Fibroblast of peridontal ligament (primary cell): ENCODE results near the gene CAPN5.
A peak's percentile ranks its signal among the peaks of the same experiment; 100 is the strongest.

Experiments used
- DNase-seq: peaks from one replicate; pipeline ENCODE4 v3.0.0-alpha.2; 2010; ENCODE audit errors: extremely low read depth

The CAPN5 gene

DNA sequence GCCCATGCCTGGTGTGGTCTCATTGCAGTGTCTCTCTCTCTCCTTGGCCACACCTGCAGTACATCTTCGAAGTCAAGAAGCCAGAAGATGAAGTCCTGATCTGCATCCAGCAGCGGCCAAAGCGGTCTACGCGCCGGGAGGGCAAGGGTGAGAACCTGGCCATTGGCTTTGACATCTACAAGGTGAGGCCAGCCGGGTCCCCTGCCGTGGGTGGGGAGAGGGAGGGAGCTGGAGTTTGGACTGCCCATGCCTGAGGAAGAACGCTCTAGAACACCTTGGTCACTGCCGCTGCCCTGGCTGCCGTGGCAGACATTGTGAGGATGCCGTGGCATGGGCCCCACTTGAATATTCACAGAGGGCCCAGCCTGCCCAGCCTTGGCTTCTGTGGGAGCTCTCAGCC is 52.2 kb downstream of the CAPN5 start:
- DNase-seq = no peak

DNA sequence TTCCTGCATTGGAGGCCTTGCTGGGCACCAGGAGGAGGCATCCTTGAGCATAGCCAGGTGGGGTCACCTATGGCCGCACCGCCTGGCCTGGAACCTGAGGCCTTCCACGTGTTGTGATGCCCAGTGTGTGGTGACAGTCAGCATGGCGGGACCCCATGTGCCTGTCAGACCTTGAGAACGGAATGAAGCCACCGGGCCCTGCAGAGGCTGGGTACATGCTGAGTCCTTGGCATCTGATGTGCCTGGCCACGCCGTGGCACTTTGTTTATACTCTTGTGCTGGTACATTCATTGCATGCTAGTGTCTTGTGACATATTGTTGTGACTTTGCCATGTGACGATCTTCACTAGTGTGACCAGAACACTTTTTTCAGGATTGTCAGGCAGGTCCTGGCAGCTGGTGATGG is 52.8 kb downstream of the CAPN5 start:
- DNase-seq = no peak

DNA sequence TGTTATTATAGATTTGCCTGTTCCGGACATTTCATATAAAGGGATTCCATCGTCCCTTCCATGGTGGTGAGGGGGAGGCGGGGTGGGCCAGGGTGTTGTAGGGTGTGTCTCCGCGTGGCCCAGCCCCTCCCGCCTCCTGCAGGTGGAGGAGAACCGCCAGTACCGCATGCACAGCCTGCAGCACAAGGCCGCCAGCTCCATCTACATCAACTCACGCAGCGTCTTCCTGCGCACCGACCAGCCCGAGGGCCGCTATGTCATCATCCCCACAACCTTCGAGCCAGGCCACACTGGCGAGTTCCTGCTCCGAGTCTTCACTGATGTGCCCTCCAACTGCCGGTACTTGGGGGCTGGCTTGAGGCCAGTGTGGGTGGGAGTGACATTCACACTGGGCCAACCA is 53.8 kb downstream of the CAPN5 start:
- DNase-seq = no peak

- no peak for DNase-seq
These were observed 54.4 kb downstream of the CAPN5 start for GRCh38 chr11:77121096-77121640.

DNA sequence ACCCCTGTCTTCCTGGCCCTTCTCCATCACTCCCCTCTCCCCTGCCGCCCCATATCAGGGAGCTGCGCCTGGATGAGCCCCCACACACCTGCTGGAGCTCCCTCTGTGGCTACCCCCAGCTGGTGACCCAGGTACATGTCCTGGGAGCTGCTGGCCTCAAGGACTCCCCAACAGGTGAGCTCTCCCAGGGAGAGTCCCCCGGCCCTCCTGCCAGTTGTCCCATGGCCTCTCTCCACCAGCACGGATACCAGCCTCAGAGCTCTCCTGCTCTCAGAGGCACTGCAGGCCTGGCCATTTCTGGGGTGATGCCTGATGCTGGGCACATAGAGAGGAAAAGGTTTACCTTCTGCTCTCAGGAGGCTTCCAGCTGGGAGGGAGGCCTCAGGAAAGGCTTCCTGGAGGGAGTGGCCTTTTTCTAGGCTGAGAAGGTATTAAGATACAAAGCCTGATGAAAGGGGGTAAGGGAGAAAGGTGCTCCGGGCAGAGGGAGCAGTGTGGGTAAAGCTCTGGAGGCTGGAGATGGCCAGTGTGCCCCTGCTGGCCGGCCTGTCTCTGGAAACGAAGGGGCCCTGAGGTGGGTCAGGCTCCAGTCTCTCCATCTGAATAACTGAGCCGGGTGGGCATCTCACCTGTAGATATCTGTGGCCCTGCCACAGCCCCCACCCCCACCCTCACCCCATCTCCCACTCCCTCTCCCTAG is 55.3 kb downstream of the CAPN5 start:
- DNase-seq = no peak

GRCh38 chr11:77122576-77123212 is 55.9 kb downstream of the CAPN5 start:
- no peak for DNase-seq

GRCh38 chr11:77123591-77123990 is 56.8 kb downstream of the CAPN5 start:
- no peak for DNase-seq

GRCh38 chr11:77124041-77124440 is 57.3 kb downstream of the CAPN5 start:
- DNase-seq = no peak

GRCh38 chr11:77124488-77124887 is 57.7 kb downstream of the CAPN5 start:
- DNase-seq = no peak

DNA sequence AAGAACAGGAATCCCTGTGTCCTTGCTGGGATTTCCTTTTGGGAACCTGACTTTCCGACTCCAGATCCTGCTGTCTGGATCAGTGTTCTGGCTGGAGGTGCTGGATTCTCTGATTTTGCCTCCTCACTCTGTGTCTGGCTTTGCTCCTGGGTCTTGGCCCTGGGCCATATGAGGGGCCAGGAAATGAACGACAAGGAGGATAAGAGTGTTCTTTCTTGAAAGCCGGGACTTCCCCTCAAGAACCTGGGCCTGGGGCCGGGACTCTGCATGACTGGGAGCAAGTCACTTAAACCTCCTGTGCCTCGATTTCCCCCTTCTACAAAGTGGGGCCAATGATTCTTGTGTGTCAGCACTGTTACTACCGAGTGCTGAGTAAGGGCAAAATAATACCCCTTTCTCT is 58.4 kb downstream of the CAPN5 start:
- DNase-seq = no peak

- no peak for DNase-seq
These were observed 58.9 kb downstream of the CAPN5 start for GRCh38 chr11:77125695-77126094.

DNA sequence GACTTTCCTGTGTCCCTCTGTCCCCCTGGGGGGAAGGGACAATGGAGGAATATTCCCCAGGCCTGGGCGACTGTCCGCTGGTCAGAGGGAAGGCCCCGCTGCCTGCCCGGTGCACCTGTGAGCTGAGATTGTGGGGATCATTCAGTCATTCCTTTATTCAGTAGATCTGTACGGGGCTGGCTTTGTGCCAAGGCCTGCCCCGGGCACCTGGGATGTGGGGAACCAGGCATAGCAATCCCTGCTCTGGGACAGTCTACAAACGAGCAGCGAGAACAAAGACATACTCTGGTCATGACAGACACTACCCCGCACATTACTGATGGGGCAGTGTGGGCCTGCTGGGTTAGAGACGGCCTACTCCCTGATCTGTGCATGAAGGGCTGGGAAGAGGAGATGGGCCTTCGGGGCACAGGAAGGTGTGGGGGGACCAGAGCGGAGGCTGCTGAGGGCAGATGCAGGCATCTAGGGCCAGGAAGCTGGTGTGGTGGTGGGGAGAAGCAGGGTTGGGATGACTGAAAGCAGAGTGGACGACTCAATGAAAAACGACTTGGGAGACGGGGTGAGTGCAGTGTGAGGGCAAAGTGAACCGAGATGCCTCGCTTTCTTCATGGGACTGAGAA is 59.5 kb downstream of the CAPN5 start:
- no peak for DNase-seq

DNA sequence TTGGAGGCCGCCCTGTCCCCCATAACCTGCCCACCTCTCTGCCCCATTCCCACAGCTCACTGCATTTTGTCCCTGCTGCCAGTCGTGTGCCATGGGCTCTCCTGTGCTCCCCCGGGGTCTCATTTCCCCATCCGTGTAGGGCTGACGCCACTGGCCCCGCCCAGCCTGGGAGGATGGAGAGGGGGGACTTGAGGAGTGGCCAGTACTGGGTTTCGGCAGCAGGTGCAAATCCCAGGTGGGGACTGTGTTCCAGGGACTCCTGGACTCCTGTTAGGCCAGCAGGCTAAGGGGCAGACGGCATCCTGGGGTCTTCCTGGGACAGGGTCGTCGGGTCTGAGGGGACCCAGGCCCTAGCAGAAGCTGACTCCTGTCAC is 60.1 kb downstream of the CAPN5 start:
- DNase-seq = no peak

DNA sequence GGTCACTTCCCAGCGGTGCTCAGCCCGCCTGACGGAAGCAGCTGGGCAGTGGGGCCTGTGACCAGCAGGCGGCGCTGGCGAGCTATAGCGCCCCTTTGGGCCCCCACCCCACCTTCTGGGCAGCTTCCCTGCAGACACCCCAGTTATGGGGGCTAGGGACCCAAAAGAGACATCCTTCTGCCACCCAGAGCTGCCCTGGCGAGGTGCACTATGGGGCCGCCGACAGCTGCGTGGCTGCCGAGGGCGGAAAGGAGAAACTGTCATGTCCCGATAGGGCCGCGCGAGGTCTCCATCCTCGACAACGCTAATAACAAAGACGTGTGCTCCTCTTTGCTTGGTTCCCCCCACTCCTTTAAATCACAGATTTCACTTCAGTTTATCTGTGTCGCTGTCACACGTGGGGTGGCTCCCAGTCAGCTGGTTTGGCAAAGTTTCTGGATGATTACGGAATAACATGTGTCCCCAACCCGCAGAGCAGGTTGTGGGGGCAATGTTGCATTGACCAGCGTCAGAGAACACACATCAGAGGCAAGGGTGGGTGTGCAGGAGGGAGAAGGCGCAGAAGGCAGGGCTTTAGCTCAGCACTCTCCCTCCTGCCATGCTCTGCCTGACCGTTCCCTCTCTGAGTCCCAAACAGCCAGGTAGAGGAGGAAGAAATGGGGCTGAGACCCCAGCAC is 60.6 kb downstream of the CAPN5 start:
- DNase-seq = peak; percentile 38

DNA sequence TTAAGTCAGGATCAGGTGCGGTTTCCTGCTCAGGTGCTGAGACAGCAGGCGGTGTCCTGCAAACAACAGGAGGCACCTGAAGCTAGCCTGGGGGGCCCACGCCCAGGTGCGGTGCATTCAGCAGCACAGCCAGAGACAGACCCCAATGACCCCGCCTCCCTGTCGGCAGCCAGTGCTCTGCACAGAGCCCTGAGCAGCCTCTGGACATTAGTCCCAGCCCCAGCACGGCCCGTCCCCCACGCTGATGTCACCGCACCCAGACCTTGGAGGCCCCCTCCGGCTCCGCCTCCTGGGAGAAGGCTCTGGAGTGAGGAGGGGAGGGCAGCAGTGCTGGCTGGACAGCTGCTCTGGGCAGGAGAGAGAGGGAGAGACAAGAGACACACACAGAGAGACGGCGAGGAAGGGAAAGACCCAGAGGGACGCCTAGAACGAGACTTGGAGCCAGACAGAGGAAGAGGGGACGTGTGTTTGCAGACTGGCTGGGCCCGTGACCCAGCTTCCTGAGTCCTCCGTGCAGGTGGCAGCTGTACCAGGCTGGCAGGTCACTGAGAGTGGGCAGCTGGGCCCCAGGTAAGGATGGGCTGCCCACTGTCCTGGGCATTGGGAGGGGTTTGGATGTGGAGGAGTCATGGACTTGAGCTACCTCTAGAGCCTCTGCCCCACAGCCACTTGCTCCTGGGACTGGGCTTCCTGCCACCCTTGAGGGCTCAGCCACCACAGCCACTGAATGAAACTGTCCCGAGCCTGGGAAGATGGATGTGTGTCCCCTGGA is 61.3 kb downstream of the CAPN5 start, which contains the start of gene MYO7A:
Gene MYO7A, plus strand, starts transcription at position 327 of the 772 bp plus-strand sequence. CDS start 2,389 bp downstream, outside the sequence.
- no peak for DNase-seq

DNA sequence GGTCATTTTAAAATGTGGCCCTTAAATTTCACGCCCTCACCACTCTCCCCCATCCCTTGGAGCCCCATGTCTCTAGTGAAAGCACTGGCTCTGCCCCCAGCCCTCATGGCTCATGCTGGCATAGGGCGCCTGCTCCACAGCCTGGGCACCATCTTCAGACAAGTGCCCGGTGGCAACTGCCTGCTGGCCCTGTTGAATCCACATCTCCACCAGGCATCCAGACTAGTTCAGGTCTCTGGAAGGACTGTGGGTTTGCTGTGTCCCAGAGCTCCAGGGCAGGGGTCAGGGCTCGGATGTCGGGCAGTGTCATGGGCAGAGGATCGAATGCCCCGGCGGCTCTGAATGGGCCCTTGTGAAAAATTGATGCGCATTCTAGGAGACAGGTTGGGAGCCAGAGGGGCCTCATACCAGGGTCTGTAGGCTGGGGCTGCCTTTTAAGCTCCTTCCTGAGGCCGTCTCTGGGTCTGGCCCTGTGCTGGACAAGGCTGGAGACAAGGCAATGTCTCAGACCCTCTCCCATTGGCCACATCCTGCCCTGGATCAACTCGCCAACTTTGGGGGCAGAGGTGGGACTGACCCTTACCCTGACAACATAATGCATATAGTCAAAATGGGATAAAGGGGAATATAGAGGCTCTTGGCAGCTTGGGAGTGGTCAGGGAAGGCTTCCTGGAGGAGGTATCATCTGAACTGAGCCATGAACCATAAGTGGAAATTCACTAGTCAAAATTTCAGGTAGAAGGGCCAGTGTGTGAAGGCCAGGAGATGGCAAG is 62.5 kb downstream of the CAPN5 start:
- no peak for DNase-seq

DNA sequence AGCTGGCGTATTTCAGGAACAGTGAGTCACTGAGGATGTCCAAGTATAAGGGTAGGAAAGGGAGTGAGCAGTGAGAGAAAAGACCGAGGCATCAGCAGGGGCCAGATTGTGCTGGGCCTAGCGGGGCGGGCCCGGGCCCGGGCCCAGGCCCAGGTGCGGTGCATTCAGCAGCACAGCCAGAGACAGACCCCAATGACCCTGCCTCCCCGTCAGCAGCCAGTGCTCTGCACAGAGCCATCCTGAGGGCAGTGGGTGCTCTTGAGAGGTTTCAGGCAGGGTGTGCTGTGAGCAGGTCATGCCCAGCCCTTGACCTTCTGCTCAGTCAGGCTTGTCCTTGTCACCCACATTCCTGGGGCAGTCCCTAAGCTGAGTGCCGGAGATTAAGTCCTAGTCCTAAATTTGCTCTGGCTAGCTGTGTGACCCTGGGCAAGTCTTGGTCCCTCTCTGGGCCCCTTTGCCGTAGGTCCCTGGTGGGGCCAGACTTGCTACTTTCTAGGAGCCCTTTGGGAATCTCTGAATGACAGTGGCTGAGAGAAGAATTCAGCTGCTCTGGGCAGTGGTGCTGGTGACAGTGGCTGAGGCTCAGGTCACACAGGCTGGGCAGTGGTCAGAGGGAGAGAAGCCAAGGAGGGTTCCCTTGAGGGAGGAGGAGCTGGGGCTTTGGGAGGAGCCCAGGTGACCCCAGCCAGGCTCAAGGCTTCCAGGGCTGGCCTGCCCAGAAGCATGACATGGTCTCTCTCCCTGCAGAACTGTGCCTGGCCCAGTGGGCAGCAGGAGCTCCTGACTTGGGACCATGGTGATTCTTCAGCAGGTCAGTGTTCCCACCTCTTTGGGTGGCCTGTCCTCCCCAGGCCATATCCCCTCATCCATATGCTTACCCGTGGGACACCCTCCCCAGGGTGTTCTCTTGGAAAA is 63.3 kb downstream of the CAPN5 start:
- no peak for DNase-seq

DNA sequence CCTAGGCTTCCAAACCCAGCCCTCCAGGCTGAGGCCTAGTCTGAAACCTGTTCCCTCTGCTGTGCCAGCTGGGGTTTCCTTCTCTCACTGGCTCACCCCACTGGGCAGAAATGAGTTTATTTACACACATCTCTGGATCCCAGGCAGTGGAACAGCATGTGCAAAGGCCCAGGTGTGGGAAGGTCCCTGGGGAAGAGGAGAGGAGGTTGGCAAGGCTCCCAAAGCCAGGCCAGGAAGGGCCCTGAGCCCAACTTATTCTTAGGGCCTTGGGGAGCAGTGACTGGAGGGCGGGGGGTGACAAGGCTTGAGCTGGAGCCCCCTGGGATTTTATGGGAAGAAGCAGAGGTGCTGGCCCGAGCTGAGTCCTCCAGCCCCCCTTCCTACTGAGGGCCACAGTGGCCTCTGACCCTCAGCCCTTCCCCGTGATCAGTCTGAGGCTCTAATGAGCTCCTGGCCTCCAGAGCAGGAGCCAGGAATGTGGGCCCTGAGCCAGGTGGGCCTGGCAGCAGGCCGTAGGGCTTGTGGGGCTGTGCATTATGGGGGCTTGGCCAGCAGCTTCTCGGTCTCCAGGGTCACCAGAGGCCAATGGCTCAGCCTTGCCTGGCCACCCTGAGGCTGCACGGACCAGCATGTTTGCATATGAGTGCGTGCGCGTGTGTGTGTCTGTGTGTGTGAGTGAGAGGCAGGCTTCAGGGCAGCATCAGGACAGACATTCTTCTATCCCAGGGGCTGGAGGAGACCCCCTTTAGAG is 64.2 kb downstream of the CAPN5 start:
- DNase-seq = peak; percentile 39

GRCh38 chr11:77131560-77131959 is 64.8 kb downstream of the CAPN5 start:
- DNase-seq = no peak
